Sciatic nerve (tissue), 2 donors: Measurements from ENCODE around the gene TIAL1. TPM values are rescaled to one million over a fixed set of nuclear protein-coding genes. Genes with fewer than 3 reads are reported as not detected.
"Not testable (repeated sequence)": the region's sequence is repeated elsewhere in the genome, so short reads cannot be mapped to it uniquely, and the experiment has no call there.

Experiments
- ATAC-seq: fragments of 200-7000 bp; cut with Tn5 transposase; one replicate; pipeline ENCODE4 v1.9.1; 2020; ENCODE audit warnings: mild to moderate bottlenecking, moderate library complexity
- DNase-seq: peaks from one replicate; pipeline ENCODE4 v3.0.0-alpha.2; 2020; ENCODE audit warnings: low spot score
- intact Hi-C: fragments of 100-400 bp; cut with DNase I; formaldehyde crosslinking; loops from one replicate; pipeline ENCODE4 v1.14.2; 2022
- total RNA-seq: library from RNA; stranded (reverse); fragmentation: NEBNext Ultra II Directional; extraction: Animal tissue kit (Norgen Biotek cat#: 25700); gene quantifications from one replicate; pipeline ENCODE4 v1.2.1, GENCODE V29; 2021
- donor health status: DM: no; HTN: no; CAD: no.
- donor health status: DM: no; HTN: no; CAD: no.

Gene TIAL1
- total RNA-seq, 1 donor from 2014 or later = 121 TPM

DNA sequence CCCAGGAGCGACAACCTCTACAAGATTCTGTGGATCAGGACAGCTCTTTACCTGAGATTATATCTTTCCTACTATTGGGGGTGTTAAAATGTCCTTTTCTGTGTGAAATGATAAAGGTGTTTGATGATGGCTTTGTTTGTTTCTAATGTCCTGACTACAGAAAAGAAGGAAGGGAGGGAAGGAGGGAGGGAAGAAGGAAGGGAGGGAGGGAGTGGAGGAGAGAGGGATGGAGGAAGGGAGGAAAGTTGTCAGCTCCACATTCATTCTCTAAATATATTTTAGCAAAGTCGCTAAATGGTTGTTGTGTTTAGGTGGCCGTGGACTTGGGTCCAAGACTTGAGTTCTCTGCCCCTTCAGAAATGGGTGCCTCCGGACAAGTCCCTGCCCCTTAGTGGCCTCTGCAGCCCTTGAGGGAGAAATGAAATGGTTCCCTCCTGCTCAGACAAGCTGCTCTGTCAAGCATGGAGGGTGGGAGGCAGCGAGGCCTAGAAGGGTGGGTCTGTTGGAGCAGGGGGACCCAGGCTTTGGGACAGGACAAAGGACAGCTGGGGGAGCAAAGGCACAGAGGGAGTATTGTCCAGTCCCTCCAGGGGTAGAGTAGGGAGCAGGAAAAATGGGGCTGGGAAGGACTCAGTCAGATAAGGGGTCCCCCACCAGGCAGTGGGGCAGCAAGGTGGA is 58.7 kb downstream of the TIAL1 start:
- DNase-seq = no peak
- intact Hi-C loops = no loop called here
- ATAC-seq = no peak

DNA sequence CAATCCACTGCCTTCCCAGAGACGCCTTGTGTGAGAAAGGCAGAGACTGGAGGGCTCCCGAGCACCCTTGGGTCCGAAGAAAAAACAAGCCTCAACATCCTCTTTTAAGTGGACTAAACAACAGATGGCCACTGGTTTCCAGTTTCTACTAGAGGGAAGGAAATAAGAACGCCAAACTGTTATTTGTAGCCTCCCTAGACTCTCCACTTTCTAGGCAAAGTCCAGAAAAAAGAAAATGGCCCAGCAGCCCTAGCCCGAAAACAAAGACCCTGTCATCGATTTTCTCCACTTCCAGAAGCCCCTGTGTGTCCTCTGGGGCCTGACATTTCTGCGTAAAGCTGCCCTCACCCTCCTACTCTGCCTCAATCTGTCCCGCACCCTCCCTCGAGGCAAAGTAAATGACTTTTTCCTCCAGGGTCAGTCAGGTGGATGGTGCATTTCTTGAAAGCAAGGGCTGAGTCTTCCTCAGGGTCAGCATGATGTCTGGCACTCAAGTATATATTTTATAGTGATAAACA is 60.2 kb downstream of the TIAL1 start:
- ATAC-seq = peak; percentile 47
- DNase-seq = peak; percentile 26
- intact Hi-C loops = no loop called here

DNA sequence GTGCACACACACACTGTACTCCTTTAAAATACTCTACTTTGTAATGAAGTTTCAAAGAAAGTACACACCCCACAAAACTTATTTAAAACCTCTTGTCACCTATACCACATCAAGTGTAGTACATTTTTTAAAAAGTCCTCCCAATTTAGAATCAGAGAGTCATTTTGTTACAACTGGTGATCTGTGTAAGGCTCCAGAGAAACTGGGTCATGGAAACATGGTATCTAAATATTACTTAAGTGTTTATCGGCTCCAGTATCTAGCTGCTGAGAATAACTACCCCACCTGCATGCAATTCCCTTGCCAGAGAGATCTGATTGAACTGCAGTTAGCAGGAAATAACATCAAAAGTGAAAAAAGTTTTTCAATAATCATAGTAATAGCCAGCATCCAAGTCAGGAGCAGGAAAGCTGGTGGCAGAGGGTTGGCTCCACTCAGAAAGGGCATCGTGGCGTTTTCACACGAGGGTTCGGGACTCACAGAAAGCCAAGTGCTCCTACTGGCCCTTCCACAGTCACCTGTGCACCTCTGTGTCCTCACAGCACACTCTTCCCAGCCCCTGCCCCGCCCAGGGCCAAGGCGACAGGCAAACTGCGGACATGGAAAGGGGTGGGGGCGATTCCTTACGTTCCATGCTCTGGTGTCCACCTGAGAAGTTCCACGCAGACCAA is 60.8 kb downstream of the TIAL1 start:
- intact Hi-C loops = no loop called here
- peak; percentile 42 for DNase-seq
- ATAC-seq = no peak

DNA sequence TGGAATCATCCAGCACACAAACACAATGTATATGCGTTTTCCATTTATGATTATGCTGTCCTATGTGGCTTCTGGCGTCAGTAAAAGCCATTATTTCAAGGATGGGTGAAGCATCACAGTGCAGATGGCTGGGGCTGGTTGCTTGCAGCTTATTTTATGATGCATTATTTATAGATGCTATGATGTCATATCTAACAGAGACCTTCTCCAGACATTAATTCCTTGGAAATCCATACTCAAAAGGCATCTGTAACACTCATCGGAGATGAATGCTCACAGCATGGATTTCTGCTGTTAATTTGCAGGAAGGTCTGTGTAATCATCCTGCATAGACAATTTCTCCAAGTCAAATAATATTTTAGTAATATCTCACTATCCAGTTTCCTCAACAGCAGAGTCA is 61.5 kb downstream of the TIAL1 start:
- DNase-seq = no peak
- ATAC-seq = no peak
- intact Hi-C loops = no loop called here

DNA sequence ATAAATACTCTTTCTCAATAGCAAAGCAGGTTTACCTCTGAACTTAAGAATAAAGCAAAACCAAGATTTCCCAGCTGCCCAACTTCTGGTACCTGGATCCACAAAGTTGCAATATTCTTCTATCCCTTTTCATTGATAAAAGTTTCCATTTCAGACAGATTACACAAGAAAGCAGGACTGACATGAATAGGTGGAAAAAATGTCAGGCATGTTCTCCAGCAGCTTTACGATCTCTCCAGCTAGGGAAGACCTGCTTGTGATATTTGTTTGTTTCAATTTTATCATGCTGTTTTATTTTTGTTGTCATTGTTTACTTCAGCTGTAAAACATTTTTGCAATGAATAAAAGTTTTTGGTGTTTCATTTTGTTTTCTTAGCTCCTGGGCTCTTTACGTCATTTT is 63.3 kb downstream of the TIAL1 start:
- ATAC-seq (no peak), DNase-seq (no peak)
- intact Hi-C loops = no loop called here

DNA sequence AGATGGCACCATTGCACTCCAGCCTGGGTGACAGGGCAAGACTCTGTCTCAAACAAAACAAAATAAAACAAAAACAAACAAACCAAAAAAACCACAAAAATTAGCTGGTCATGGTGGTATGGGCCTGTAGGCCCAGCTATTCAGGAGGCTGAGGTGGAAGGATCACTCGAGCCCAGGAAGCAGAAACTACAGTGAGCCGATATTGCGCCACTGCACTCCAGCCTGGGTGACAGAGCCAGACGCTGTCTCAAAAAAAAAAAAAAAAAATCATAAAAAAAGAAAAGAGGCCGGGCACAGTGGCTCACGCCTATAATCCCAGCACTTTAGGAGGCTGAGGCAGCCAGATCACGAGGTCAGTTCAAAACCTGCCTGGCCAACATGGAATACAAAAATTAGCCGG is 64.0 kb downstream of the TIAL1 start:
- intact Hi-C loops, ATAC-seq: not testable (repeated sequence)
- peak; percentile 40 for DNase-seq

DNA sequence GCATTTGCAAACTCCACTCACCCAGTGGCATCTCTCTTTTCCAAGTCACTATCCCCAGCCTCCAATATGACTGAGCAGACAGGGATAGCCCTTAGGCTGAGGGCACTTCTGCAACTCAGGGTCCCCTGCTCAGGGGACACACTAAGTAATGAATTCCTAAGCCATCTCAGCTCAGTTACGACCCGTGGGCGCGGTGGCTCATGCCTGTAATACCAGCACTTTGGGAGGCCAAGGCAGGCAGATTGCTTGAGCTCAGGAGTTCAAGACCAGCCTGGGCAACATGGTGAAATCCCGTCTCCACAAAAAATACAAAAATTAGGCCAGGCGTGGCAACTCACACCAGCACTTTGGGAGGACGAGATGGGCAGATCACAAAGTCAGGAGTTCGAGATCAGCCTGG is 64.5 kb downstream of the TIAL1 start:
- DNase-seq = peak; percentile 32
- intact Hi-C loops, ATAC-seq: not testable (repeated sequence)

DNA sequence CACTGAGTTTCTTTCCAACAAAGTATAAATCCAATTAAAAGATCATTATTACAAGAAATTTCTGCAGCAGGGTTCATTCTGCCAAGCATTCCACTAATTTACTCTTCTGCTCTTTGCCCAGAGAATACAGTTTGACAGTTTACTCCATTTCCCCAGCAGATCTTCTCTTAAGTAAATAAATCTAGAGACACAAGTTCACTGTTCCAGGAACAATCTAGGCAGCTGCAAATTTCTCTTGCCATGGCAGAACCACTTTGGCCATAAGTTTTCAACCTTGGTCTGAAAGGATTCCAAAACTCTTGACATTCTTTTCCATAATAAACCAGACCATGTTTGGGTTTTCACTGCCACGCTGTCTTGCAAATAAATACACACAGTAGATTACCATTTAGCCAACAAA is 65.7 kb downstream of the TIAL1 start:
- no peak for DNase-seq
- no peak for ATAC-seq
- intact Hi-C loops = no loop called here

DNA sequence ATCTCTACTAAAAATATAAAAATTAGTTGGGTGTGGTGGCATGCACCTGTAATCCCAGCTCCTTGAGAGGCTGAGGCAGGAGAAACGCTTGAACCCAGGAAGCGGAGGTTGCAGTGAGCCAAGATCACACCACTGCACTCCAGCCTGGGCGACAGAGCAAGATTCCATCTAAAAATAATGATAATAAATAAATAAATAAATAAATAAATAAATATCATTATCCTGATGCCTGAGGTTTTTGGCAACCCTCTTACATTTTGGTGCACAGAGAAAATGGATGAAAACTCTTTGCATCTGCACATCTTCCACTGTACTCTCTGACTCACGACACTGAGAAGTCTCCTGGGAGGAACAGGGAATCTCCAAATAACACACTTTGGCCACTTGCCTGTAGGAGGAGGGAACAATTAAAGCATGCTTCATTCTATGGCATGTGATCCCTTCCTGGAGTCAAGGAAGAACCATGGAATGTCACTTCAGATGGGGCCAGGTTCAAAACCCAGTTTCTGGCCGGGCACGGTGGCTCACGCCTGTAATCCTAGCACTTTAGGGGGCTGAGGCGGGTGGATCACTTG is 68.0 kb downstream of the TIAL1 start:
- intact Hi-C loops, DNase-seq: not testable (repeated sequence)
- ATAC-seq = peak; percentile 38

DNA sequence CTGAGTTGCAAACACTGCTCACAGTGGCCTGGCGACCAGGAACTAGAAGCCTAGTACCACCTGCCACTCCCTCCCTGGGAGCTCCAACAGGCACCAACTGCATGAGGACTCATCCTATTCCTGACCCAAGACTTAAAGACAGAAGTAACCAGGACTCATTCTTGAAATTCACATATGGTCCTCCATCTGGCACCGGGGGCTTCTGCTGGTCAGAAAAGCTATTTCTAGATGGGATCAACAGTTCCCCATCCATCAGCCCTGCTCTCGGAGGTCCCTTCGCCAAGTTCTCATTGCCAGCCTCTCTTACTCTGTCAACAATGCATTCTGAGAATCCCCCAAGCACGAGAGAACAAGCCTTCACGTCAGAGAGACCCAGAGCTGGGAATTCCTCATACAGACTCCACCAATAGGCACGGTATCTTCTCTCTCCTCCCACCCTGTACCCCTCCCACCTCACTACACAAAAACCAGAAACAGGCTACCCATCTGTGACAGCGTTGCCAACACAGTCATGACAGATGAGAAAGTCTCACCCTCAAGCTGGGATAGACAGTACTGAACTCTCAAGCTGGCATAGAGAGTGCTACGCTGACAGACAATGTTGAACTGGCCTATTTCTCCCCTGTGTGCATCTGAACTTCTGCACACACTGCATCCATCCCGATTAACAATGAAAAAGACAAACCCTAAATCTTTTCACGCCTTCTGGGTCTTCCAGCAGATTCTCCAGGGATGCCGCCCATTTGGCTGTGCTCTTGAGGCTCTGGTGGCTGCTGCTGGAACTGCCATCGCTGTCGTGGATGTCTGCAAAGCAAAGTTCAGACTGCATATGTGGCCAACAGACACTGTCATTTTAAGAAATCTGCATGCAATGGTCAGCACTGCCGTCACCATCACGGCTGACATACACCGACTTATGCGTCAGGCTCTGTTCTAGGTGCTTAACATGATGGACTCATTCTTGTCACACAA is 69.9 kb downstream of the TIAL1 start:
- DNase-seq = no peak
- ATAC-seq = no peak
- intact Hi-C loops = no loop called here

DNA sequence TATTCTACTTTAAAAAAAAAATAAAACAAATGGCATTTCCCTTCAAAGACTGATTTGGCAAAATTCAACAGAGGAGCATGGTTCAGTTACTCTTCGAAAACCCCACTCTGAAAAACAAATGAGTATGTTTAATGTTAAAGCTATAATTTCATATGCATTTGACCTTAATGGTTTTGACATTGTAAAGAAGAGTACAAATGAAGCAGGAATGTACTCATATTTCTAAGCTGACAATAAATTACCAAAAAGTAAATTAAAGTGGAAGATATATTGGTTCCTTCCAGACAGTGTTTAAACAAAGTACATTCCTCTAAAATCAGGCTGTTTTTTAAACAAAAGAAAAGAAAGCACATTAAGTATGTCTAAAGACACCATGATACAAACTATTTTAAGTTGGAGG is 70.6 kb downstream of the TIAL1 start:
- DNase-seq (no peak), ATAC-seq (no peak)
- intact Hi-C loops = no loop called here

DNA sequence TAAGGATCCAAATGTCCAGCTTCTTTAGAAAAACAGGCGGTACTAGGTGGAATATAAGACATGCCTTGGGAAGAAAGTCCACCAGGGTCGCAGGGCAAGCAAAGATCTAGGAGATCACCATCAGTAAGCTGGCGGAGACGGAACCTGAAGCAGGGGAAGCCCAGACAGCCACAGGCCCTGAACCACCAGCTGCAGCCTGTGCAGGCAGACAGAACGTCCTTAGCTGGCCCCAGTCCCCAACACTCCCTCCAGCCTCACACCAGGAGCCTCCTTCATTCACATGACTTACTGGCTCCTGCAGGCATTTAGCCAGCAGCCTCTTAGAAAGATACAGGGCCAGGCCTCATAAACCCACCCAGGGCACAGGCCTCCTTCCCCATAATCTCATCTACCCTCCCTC is 71.6 kb downstream of the TIAL1 start:
- DNase-seq (no peak), ATAC-seq (no peak)
- intact Hi-C loops = no loop called here

DNA sequence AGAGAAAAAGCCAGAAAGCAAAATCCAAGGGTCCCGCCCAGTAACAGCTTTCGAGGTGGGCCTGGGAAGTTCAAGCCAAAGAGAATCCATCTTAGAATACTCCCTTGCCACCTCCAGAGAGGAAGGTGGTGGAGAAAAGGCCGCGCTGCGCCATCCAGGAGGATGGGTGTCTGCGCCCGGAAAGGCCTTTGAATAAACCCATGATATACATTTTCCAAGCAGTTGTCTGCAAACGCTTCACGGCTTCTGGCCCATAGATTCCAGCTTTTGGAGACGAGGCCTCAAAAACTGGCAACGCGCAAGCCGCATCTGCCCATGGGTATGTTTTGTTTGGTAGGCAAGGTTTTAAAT is 72.1 kb downstream of the TIAL1 start:
- intact Hi-C loops = no loop called here
- ATAC-seq (no peak), DNase-seq (no peak)

DNA sequence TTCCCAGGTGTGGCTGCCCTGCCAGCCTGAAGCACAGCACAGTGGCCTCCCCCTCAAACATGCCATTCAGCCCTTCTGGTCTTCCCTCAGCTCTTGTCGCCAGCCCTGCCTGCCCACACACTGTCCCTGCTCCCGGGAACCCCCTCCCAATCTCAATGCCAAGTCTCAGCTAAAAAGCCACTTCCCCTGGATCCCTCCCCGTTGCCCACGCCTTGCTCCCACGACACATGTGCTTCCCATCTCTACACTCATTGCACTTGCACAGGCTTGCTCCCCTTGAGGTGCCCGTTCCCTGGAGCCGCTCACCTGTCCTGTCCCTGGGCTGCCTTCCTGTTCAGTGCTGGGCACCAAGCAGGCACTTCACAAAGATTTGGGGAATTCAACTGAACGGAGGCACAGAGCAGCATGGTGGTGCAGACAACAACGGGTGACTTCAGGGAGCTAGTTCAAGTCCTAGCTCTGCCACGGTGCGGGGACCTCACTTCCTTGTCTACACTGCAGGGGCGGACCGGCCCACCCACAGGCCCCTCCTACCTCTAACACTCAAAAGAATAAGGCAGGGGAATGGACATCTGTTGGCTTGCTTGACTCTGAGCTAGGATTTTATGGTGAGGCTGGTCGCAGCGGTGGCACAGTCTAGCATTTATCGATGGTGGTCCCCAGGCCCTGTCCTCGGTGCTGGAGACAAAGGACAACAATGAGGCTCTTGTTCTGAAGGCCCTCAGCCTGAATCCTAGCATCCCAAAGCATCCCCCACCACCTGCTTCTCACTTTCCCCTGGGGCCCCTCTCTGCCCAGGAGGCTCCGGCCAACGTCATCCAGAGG is 72.7 kb downstream of the TIAL1 start:
- no peak for ATAC-seq
- DNase-seq = no peak
- intact Hi-C loops = no loop called here

Other genes with a start within 250 kb of the TIAL1 start
- gene RGS10, start 54.2 kb downstream of the TIAL1 start, total RNA-seq = 30.0 TPM
- gene BAG3, start 54.4 kb upstream of the TIAL1 start, total RNA-seq = 50.1 TPM
- 50.6 TPM for gene INPP5F, start 129.1 kb upstream of the TIAL1 start, total RNA-seq